SK-N-SH (cell line): ENCODE data around the gene MARCKSL1. TPM values are rescaled to one million over a fixed set of nuclear protein-coding genes. Genes with fewer than 3 reads are reported as not detected.

Experiments
- CTCF ChIA-PET: fragments of 300-600, 350-600 bp; formaldehyde crosslinking; extraction: SDS; loops from one replicate; lab custom pipeline; 2021; lab: Yijun Ruan, JAX
- POLR2A ChIA-PET: fragments of 350-600 bp; sonication (Branson Sonifier 250); formaldehyde crosslinking; extraction: SDS; loops from one replicate; lab custom pipeline; 2020; ENCODE audit warnings: antibody characterized with exemption, inconsistent platforms; lab: Yijun Ruan, JAX
- DNase-seq: peaks from one replicate; pipeline ENCODE4 v3.0.0; 2012
- H2AFZ ChIP-seq: fragments of 200-600 bp; sonication (generic); 2 replicates; pipeline ENCODE4 v1.8.1; 2016; ENCODE audit warnings: antibody characterized with exemption, mild to moderate bottlenecking, low read depth
- H3F3A ChIP-seq: fragments of 200-600 bp; sonication (generic); replicated peaks from 2 replicates; pipeline ENCODE3; 2016; ENCODE audit warnings: antibody characterized with exemption, mild to moderate bottlenecking; ENCODE audit not compliant: insufficient read depth
- H3K27ac ChIP-seq, 2 experiments: fragments of 200-500 bp in 1 of 2; fragments of 200-600 bp in 1 of 2; sonication (Bioruptor generic) in 1 of 2; sonication (generic), shearing (Covaris generic) in 1 of 2; 2 replicates each; pipeline versions ENCODE4 v1.5.1 to v1.6.1; 2014 to 2016; ENCODE audit warnings: low read depth in 2 of 2, inconsistent platforms in 1 of 2, low read length in 1 of 2, mild to moderate bottlenecking in 1 of 2, mixed read lengths in 1 of 2
- H3K27me3 ChIP-seq: fragments of 200-600 bp; sonication (generic), shearing (Covaris generic); 2 replicates; pipeline ENCODE4 v1.6.1; 2016; ENCODE audit warnings: mixed run types; ENCODE audit not compliant: insufficient read depth
- H3K36me3 ChIP-seq, 2 experiments: fragments of 200-500 bp in 1 of 2; fragments of 200-600 bp in 1 of 2; sonication (Bioruptor generic) in 1 of 2; sonication (generic) in 1 of 2; replicated peaks in 1 of 2; 2 replicates each; pipeline versions ENCODE3 to v1.5.1; 2014 to 2016; ENCODE audit warnings: low read length in 1 of 2, mild to moderate bottlenecking in 1 of 2; ENCODE audit not compliant: insufficient read depth in 2 of 2, control insufficient read depth in 1 of 2
- H3K4me1 ChIP-seq, 2 experiments: fragments of 200-500 bp in 1 of 2; fragments of 200-600 bp in 1 of 2; sonication (Bioruptor generic) in 1 of 2; sonication (generic), shearing (Covaris generic) in 1 of 2; 2 replicates each; pipeline versions ENCODE4 v1.5.1 to v1.6.1; 2014 to 2016; ENCODE audit warnings: low read depth in 1 of 2, low read length in 1 of 2, mixed run types in 1 of 2; ENCODE audit not compliant: insufficient read depth in 2 of 2, control insufficient read depth in 1 of 2
- H3K4me2 ChIP-seq: fragments of 200-600 bp; sonication (generic), shearing (Covaris generic); 2 replicates; pipeline ENCODE4 v1.6.1; 2017; ENCODE audit warnings: mixed run types
- H3K4me3 ChIP-seq, 2 experiments: fragments of 200-500 bp in 1 of 2; fragments of 200-600 bp in 1 of 2; sonication (Bioruptor generic) in 1 of 2; sonication (generic), shearing (Covaris generic) in 1 of 2; 2 replicates each; pipeline versions ENCODE4 v1.5.1 to v1.8.1; 2014 to 2016; ENCODE audit warnings: low read depth in 2 of 2, inconsistent platforms in 1 of 2, low read length in 1 of 2, mild to moderate bottlenecking in 1 of 2, mixed read lengths in 1 of 2, moderate library complexity in 1 of 2
- H3K79me2 ChIP-seq: fragments of 200-600 bp; sonication (generic); 2 replicates; pipeline ENCODE4 v1.8.1; 2017; ENCODE audit warnings: mild to moderate bottlenecking; ENCODE audit not compliant: insufficient read depth
- H3K9ac ChIP-seq: fragments of 200-600 bp; sonication (generic); 2 replicates; pipeline ENCODE4 v1.6.1; 2017; ENCODE audit warnings: mixed run types
- H3K9me2 ChIP-seq: fragments of 200-600 bp; sonication (generic); 2 replicates; pipeline ENCODE4 v1.6.1; 2017; ENCODE audit warnings: mixed run types
- H3K9me3 ChIP-seq: fragments of 200-600 bp; sonication (generic); 2 replicates; pipeline ENCODE4 v1.6.1; 2017; ENCODE audit warnings: mixed run types, mild to moderate bottlenecking, moderate library complexity
- H4K20me1 ChIP-seq: fragments of 200-600 bp; sonication (generic); 2 replicates; pipeline ENCODE4 v1.6.1; 2017; ENCODE audit warnings: mild to moderate bottlenecking, mixed run types; ENCODE audit not compliant: insufficient read depth
- CHD2 ChIP-seq: fragments of 150-350 bp; IDR thresholded peaks from 2 replicates; pipeline ENCODE4 v1.6.1; 2018; ENCODE audit warnings: low read length; ENCODE audit not compliant: partially characterized antibody
- ELF1 ChIP-seq: IDR thresholded peaks from 2 replicates; pipeline ENCODE4 v1.4.0; 2012
- EP300 ChIP-seq, 2 experiments: IDR thresholded peaks; 2 replicates each; pipeline versions ENCODE4 v1.4.0 to v1.6.1; 2012; ENCODE audit warnings: borderline replicate concordance in 1 of 2, low read depth in 1 of 2, low read length in 1 of 2
- EZH2phosphoT487 ChIP-seq: fragments of 200-600 bp; sonication (generic); IDR thresholded peaks from 2 replicates; pipeline ENCODE4 v1.6.1; 2017; ENCODE audit warnings: low read depth, mixed run types, mild to moderate bottlenecking, antibody characterized with exemption, moderate library complexity, borderline replicate concordance
- FOXJ3 ChIP-seq: sonication (generic); formaldehyde crosslinking; IDR thresholded peaks from 2 replicates; pipeline ENCODE4 v1.5.1; 2020; ENCODE audit warnings: mild to moderate bottlenecking, missing genetic modification reagents
- GABPA ChIP-seq: IDR thresholded peaks from 2 replicates; pipeline ENCODE4 v1.4.0; 2012; ENCODE audit warnings: low read depth, mild to moderate bottlenecking
- JUND ChIP-seq: IDR thresholded peaks from 2 replicates; pipeline ENCODE4 v1.4.0; 2012
- NFIC ChIP-seq: IDR thresholded peaks from 2 replicates; pipeline ENCODE4 v1.4.0; 2012; ENCODE audit warnings: borderline replicate concordance
- SMC3 ChIP-seq: IDR thresholded peaks from 2 replicates; pipeline ENCODE4 v1.6.1; 2012; ENCODE audit warnings: low read depth, low read length, improper control_type of control experiment
- TAF1 ChIP-seq: IDR thresholded peaks from 2 replicates; pipeline ENCODE4 v1.6.1; 2012; ENCODE audit warnings: low read depth, mild to moderate bottlenecking, low read length, moderate library complexity, borderline replicate concordance
- TCF12 ChIP-seq: IDR thresholded peaks from 2 replicates; pipeline ENCODE4 v1.4.0; 2012
- USF1 ChIP-seq: IDR thresholded peaks from 2 replicates; pipeline ENCODE4 v1.4.0; 2012; ENCODE audit warnings: low read depth, borderline replicate concordance
- USF2 ChIP-seq: fragments of 150-350 bp; IDR thresholded peaks from 2 replicates; pipeline ENCODE4 v1.6.1; 2017; ENCODE audit warnings: antibody characterized with exemption, low read length, low read depth, borderline replicate concordance
- YY1 ChIP-seq: IDR thresholded peaks from 2 replicates; pipeline ENCODE4 v1.4.0; 2012; ENCODE audit warnings: low read depth, mild to moderate bottlenecking
- WGBS: methylation state at CpG from one replicate; pipeline ENCODE4 v1.1.6; 2017; ENCODE audit warnings: low lambda C conversion rate; 5-methylcytosine and 5-hydroxymethylcytosine counted together
- polyA plus RNA-seq, 3 experiments: library from polyadenylated mRNA; depleted of rRNA; stranded (reverse); fragments of >200 nt; gene quantifications; 2 replicates each; pipeline ENCODE4 v1.2.3, GENCODE V29; 2012
- TF ChIP-seq, protein P1 (sequence below): IDR thresholded peaks from 2 replicates; pipeline ENCODE4 v1.4.0; 2012; ENCODE audit warnings: low read depth, borderline replicate concordance
- TF ChIP-seq, protein P2 (sequence below): fragments of 200-600 bp; sonication (generic); IDR thresholded peaks from 2 replicates; pipeline ENCODE4 v1.6.1; 2017; ENCODE audit warnings: antibody characterized with exemption, mild to moderate bottlenecking, moderate library complexity
- TF ChIP-seq, protein P3 (sequence below): IDR thresholded peaks from 2 replicates; pipeline ENCODE4 v1.4.0; 2012; ENCODE audit warnings: low read depth

Gene MARCKSL1
- polyA plus RNA-seq, 1 of the 3 experiments (the other 2 are of a cell fraction) = 275 TPM

DNA sequence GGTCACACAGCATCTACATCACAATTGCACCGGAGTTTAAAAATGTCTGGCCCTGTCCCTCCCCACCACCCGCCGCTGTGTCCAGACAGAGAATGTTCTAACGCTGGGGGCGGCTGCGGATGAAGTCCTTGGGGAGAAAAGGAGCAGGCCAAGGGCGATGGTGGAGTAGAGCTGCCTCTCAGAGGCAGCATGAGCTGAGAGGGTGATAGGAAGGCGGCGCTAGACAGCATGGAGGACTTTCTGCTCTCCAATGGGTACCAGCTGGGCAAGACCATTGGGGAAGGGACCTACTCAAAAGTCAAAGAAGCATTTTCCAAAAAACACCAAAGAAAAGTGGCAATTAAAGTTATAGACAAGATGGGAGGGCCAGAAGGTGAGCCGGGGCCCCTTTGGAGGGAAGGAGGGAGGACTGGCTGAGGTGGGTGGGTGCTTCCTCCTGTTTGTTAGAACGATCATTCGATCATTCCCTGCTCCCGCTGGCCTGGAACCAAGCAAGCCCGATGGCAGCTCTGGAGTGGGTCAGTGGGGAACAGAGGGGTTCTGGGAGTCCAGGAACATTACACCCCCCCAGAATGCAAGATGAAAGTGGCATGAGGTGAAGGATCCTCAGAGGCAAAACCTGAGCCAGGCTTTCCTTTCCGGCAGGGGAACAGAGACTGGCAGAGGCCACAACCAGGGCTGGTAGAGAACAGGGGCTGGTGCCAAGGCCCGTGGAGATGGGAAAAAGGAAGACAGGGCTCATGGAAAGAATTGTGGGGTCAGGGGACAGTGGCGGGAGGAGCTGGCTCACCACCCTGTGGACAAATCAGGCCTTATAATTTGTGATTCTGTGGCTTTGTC lies 26.7 kb upstream of the MARCKSL1 start, which contains the start of the genes FAM229A and TSSK3:
Gene FAM229A, minus strand, starts transcription at position 12 of the 840 bp plus-strand sequence. CDS start 394 bp downstream, outside the sequence.
Gene TSSK3, plus strand, starts transcription at position 66 of the 840 bp plus-strand sequence. Its CDS starts 163 bp downstream, at position 229.
- Histone ChIP-seq H4K20me1 (no peaks in the 10 kb centered on the region), H3K79me2 (no peaks in the 10 kb centered on the region), H3K9ac (no peak within 1 kb of the TSS), H3K4me2 (no peak within 1 kb of the TSS), H3K4me1 (no peaks in the 10 kb centered on the region; a peak in 1 of 4 replicates), H3K4me3 (no peak within 1 kb of the TSS), H3K36me3 (peaks cover 6 to 40% of the 10 kb centered on the region in 2 experiments), H2AFZ (no peak within 1 kb of the TSS), H3K9me3 (no peaks in the 10 kb centered on the region), H3K9me2 (no peaks in the 10 kb centered on the region), H3K27me3 (no peaks in the 10 kb centered on the region), H3K27ac (no peak within 1 kb of the TSS), H3F3A (peaks cover 10% of the 10 kb centered on the region)
- ChIA-PET POLR2A (no interaction called here), CTCF (interaction anchor here (0.8 kb wide), 1 partner anchor 9 kb away, joined by 4 read pairs; no protein-coding TSS in a partner anchor)
- WGBS = 92% methylated on average over 17 of the region's 17 CpGs
- TF ChIP-seq NFIC (no peak), TCF12 (no peak), EP300 (IDR thresholded peaks at IDR 0.05; ENCODE audit: borderline replicate concordance in 1 of 2, low read depth in 1 of 2, low read length in 1 of 2) (no peak), FOXJ3 (CRISPR knock-in tag) (no peak)
- no peak for DNase-seq

DNA sequence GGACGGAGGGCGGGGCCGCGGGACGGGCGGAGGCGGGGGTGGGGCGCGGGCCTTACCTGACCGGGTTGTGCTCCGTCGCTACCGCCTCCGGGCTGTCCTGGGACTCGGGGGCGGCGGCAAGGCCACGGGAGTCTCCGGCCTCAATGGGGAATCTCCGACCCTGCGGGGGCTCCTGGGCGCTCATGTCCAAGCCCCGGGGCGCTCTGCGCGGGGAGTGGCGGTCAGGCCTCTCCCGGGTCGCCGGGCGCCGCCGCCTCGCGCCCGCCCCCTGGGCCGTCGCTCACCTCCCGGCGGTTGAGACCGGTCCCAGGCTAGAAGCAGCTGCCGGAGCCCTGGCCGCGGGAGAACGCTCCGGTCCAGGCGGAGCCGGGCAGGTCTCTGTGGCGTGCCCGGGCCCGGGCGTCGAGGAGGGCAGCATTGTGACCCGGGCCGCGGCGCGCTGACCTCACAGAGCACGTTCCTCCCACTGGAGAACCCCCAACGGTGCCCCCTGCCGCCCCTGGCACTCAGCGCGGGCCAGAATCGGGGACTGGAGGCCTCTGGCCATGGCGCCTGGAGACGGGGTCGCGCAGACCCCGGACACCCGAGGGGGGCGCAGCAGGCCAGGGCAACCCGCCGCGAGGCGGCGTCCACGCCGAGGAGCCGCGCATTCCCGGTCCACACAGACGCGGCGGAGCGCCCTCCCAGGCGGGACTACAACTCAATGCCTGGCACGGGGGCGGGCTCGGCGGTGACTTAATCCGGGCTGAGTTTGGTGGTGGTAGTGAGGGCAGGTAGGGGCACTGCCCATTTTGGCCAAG lies 25.8 kb upstream of the MARCKSL1 start:
- Histone ChIP-seq H3K4me2 (no peak overlapping the region), H4K20me1 (no peaks in the 10 kb centered on the region), H3K4me1 (no peaks in the 10 kb centered on the region; a peak in 1 of 4 replicates), H3K79me2 (no peaks in the 10 kb centered on the region), H3K36me3 (peaks cover 0 to 32% of the 10 kb centered on the region in 2 experiments), H3K27me3 (no peaks in the 10 kb centered on the region), H3K9me2 (no peaks in the 10 kb centered on the region), H3F3A (peaks cover 10% of the 10 kb centered on the region), H3K9ac (no peak overlapping the region), H3K9me3 (no peaks in the 10 kb centered on the region), H3K27ac (no peak overlapping the region), H2AFZ (no peak overlapping the region), H3K4me3 (no peak overlapping the region)
- TF ChIP-seq JUND (no peak), YY1 (no peak), TAF1 (no peak), GABPA (no peak), CHD2 (no peak), USF1 (no peak), USF2 (no peak), EZH2phosphoT487 (no peak), ELF1 (no peak), SMC3 (no peak)
- TF ChIP-seq, protein P1, sequence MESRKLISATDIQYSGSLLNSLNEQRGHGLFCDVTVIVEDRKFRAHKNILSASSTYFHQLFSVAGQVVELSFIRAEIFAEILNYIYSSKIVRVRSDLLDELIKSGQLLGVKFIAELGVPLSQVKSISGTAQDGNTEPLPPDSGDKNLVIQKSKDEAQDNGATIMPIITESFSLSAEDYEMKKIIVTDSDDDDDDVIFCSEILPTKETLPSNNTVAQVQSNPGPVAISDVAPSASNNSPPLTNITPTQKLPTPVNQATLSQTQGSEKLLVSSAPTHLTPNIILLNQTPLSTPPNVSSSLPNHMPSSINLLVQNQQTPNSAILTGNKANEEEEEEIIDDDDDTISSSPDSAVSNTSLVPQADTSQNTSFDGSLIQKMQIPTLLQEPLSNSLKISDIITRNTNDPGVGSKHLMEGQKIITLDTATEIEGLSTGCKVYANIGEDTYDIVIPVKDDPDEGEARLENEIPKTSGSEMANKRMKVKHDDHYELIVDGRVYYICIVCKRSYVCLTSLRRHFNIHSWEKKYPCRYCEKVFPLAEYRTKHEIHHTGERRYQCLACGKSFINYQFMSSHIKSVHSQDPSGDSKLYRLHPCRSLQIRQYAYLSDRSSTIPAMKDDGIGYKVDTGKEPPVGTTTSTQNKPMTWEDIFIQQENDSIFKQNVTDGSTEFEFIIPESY = no peak
- TF ChIP-seq, protein P2, sequence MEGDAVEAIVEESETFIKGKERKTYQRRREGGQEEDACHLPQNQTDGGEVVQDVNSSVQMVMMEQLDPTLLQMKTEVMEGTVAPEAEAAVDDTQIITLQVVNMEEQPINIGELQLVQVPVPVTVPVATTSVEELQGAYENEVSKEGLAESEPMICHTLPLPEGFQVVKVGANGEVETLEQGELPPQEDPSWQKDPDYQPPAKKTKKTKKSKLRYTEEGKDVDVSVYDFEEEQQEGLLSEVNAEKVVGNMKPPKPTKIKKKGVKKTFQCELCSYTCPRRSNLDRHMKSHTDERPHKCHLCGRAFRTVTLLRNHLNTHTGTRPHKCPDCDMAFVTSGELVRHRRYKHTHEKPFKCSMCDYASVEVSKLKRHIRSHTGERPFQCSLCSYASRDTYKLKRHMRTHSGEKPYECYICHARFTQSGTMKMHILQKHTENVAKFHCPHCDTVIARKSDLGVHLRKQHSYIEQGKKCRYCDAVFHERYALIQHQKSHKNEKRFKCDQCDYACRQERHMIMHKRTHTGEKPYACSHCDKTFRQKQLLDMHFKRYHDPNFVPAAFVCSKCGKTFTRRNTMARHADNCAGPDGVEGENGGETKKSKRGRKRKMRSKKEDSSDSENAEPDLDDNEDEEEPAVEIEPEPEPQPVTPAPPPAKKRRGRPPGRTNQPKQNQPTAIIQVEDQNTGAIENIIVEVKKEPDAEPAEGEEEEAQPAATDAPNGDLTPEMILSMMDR = no peak
- TF ChIP-seq, protein P3, sequence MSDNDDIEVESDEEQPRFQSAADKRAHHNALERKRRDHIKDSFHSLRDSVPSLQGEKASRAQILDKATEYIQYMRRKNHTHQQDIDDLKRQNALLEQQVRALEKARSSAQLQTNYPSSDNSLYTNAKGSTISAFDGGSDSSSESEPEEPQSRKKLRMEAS = no peak
- DNase-seq = peak; percentile 63
- ChIA-PET CTCF (interaction anchor here (0.8 kb wide), 1 partner anchor 8 kb away, joined by 4 read pairs; no protein-coding TSS in a partner anchor), POLR2A (no interaction called here)
- 56% methylated on average over 38 of the region's 91 CpGs for WGBS
